Stimulated activated CD8-positive, alpha-beta memory T cell treated with anti-CD3 and anti-CD28 coated beads, Interleukin-7, amount 100 ng/mL, for 48 hours (primary cell): ENCODE measurements around the gene GADD45GIP1.

Experiments used
- DNase-seq, 2 donors: peaks; one replicate each; pipeline ENCODE4 v3.0.0-alpha.2; 2020; ENCODE audit warnings: low read depth in 1 of 2; ENCODE audit errors: extremely low read depth in 1 of 2

GADD45GIP1 gene

DNA sequence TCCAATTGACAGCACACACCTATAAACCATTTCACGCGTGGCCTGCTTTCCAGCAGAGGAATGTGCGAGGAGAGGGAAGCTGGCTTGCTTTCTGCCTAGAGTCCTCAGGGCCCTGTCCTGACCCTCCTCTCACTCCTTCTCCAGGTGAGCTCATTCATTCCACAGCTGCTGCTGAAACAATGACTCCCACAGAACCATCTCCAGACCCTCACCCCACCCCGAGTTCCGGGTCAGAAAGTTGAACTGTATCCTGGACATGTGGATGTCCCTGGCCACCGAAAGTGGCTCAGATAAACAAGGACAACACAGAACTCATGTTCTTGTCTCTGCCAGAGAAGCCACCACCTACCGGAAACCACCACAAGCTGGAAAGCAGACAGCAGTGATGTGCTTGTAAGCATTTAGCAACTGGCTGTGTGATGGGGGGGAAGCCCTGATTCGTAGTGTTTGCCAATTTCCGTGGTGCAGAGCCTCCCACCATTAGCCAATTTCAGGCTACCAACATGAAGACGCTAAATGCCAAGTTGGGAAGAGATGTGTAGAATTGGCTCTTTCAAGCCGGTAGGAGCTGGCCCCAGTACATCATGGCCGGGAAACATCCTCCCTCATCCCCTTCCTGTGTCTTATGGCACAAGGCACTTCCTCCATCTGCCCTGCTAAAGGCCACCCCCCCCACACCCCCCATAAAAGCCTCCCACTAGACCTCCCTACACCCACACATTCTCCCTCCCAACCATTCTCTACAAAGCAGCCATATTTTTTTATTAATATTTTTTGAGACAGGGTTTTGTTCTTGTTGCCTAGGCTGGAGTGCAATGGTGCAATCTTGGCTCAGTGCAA lies 43.0 kb downstream of the GADD45GIP1 start:
- no peak for DNase-seq

DNA sequence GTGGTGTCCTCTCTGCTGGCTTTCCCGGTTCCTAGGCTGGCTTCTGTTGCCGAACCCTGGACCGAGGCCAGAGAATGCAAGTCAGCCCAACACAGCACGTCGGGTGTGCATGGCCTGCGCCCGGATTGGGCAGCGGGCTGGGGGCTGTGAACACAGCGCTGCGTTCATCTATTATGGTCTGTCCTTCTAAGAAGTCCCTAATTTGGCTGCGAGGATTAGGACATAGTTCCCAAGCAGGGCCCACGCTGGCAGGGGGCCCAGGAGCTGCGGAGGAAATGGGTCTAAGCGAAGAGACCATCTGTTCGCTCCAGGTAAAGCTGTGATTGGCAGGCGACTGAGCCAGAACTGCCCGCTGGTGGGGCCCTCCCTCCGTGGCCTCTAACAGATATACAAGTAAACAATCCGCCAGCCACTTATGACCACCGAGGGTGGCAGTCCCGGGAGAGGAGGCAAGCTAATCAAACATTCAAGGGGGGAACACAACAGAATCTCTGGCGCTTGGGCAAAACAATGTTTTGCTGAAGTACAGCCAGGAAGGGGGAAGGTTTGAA lies 43.9 kb downstream of the GADD45GIP1 start:
- DNase-seq: no peak

DNA sequence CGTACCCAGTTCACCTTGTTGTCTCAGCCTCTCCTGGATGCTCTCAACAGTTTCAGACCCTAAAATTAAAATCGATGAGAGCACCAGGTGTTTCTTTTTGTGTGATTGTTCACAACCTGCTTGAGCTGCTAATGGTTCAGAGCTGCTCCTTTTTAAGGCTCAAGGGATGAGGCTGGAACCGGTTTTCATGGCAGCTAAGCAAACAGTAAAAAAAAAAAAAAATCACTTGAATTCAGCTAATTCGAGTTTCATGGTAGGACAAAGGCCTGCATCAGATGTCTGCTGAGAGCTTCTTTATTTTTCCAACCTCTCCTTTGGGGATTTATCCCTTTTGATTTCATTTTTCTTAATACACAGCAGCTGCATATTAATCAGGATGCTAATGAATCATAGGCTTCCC lies 44.5 kb downstream of the GADD45GIP1 start:
- DNase-seq: no peak

- DNase-seq: no peak
Observed at GRCh38 chr19:12907166-12907565, 49.9 kb downstream of the GADD45GIP1 start.
